ENCODE results near the gene PRDX5. TPM values are rescaled to one million over a fixed set of nuclear protein-coding genes. Genes with fewer than 3 reads are reported as not detected.

The PRDX5 gene
- total RNA-seq, 1 experiment from 2014 or later = 232 TPM

- H3K27ac ChIP-seq = no peak overlapping the region
- no peaks in the 10 kb centered on the region for H3K36me3 ChIP-seq
- peaks cover 18% of the 10 kb centered on the region for H3K4me1 ChIP-seq (replicated peaks)
- H3K4me3 ChIP-seq = no peak overlapping the region
- DNase-seq (ENCODE audit: low read depth in 1 of 2, low spot score in 2 of 2) = peak; percentile 84 to 95
- no peaks in the 10 kb centered on the region for H3K9me3 ChIP-seq (replicated peaks)
- no peaks in the 10 kb centered on the region for H3K27me3 ChIP-seq (replicated peaks)
Measured at GRCh38 chr11:64334764-64335735, 17.1 kb downstream of the PRDX5 start.

GRCh38 chr11:64337538-64338249 lies 19.8 kb downstream of the PRDX5 start:
- H3K4me1 ChIP-seq (replicated peaks) = peaks cover 15% of the 10 kb centered on the region
- no peak overlapping the region for H3K4me3 ChIP-seq
- DNase-seq (ENCODE audit: low read depth in 1 of 2, low spot score in 2 of 2) = no peak
- H3K36me3 ChIP-seq = no peaks in the 10 kb centered on the region
- H3K9me3 ChIP-seq (replicated peaks) = 0 out of 2 replicates have a peak, but pooled peaks cover 4% of the 10 kb centered on the region
- no peak overlapping the region for H3K27ac ChIP-seq
- no peaks in the 10 kb centered on the region for H3K27me3 ChIP-seq (replicated peaks)

- H3K4me3 ChIP-seq = no peak overlapping the region
- H3K27ac ChIP-seq = no peak overlapping the region
- H3K9me3 ChIP-seq (replicated peaks) = 0 out of 2 replicates have a peak, but pooled peaks cover 4% of the 10 kb centered on the region
- H3K36me3 ChIP-seq = no peaks in the 10 kb centered on the region
- no peaks in the 10 kb centered on the region for H3K27me3 ChIP-seq (replicated peaks)
- no peak for DNase-seq (ENCODE audit: low read depth in 1 of 2, low spot score in 2 of 2)
- peaks cover 15% of the 10 kb centered on the region for H3K4me1 ChIP-seq (replicated peaks)
Measured at GRCh38 chr11:64338716-64339115, 20.8 kb downstream of the PRDX5 start.

- no peak overlapping the region for H3K27ac ChIP-seq
- H3K4me3 ChIP-seq = no peak overlapping the region
- H3K27me3 ChIP-seq (replicated peaks) = no peaks in the 10 kb centered on the region
- no peak for DNase-seq (ENCODE audit: low read depth in 1 of 2, low spot score in 2 of 2)
- H3K36me3 ChIP-seq = no peaks in the 10 kb centered on the region
- peaks cover 15% of the 10 kb centered on the region for H3K4me1 ChIP-seq (replicated peaks)
- 0 out of 2 replicates have a peak, but pooled peaks cover 4% of the 10 kb centered on the region for H3K9me3 ChIP-seq (replicated peaks)
Measured at GRCh38 chr11:64339286-64339685, 21.4 kb downstream of the PRDX5 start.

GRCh38 chr11:64339754-64340408 lies 22.0 kb downstream of the PRDX5 start, which contains the start of gene CCDC88B:
TSS of gene CCDC88B (plus strand) at chr11:64340204. CDS start at chr11:64340267, 63 bp downstream.
- Histone ChIP-seq H3K9me3 (replicated peaks) (0 out of 2 replicates have a peak, but pooled peaks cover 4% of the 10 kb centered on the region), H3K36me3 (no peaks in the 10 kb centered on the region), H3K27me3 (replicated peaks) (no peaks in the 10 kb centered on the region), H3K4me3 (no peak within 1 kb of the TSS), H3K4me1 (replicated peaks) (peaks cover 9% of the 10 kb centered on the region), H3K27ac (no peak within 1 kb of the TSS)
- no peak for DNase-seq (ENCODE audit: low read depth in 1 of 2, low spot score in 2 of 2)

GRCh38 chr11:64340671-64341335 lies 22.9 kb downstream of the PRDX5 start:
- no peaks in the 10 kb centered on the region for H3K27me3 ChIP-seq (replicated peaks)
- peaks cover 6% of the 10 kb centered on the region for H3K4me1 ChIP-seq (replicated peaks)
- H3K27ac ChIP-seq = no peak overlapping the region
- H3K9me3 ChIP-seq (replicated peaks) = 0 out of 2 replicates have a peak, but pooled peaks cover 4% of the 10 kb centered on the region
- peak in 1 of 2 experiments; percentile 65 for DNase-seq (ENCODE audit: low read depth in 1 of 2, low spot score in 2 of 2)
- no peak overlapping the region for H3K4me3 ChIP-seq
- no peaks in the 10 kb centered on the region for H3K36me3 ChIP-seq

- H3K4me1 ChIP-seq (replicated peaks) = peaks cover 6% of the 10 kb centered on the region
- H3K9me3 ChIP-seq (replicated peaks) = 0 out of 2 replicates have a peak, but pooled peaks cover 4% of the 10 kb centered on the region
- no peaks in the 10 kb centered on the region for H3K36me3 ChIP-seq
- H3K27ac ChIP-seq = no peak overlapping the region
- no peaks in the 10 kb centered on the region for H3K27me3 ChIP-seq (replicated peaks)
- no peak for DNase-seq (ENCODE audit: low read depth in 1 of 2, low spot score in 2 of 2)
- H3K4me3 ChIP-seq = no peak overlapping the region
Measured at GRCh38 chr11:64341429-64341828, 23.5 kb downstream of the PRDX5 start.

- Histone ChIP-seq H3K27me3 (replicated peaks) (no peaks in the 10 kb centered on the region), H3K9me3 (replicated peaks) (0 out of 2 replicates have a peak, but pooled peaks cover 4% of the 10 kb centered on the region), H3K4me3 (peak overlapping the region; percentile 14), H3K4me1 (replicated peaks) (peaks cover 6% of the 10 kb centered on the region), H3K27ac (no peak overlapping the region), H3K36me3 (no peaks in the 10 kb centered on the region)
- DNase-seq (ENCODE audit: low read depth in 1 of 2, low spot score in 2 of 2) = peak; percentile 64 to 94
Measured at GRCh38 chr11:64341851-64342791, 24.2 kb downstream of the PRDX5 start.

- no peak overlapping the region for H3K27ac ChIP-seq
- no peaks in the 10 kb centered on the region for H3K27me3 ChIP-seq (replicated peaks)
- H3K36me3 ChIP-seq = no peaks in the 10 kb centered on the region
- 0 out of 2 replicates have a peak, but pooled peaks cover 4% of the 10 kb centered on the region for H3K9me3 ChIP-seq (replicated peaks)
- no peak for DNase-seq (ENCODE audit: low read depth in 1 of 2, low spot score in 2 of 2)
- no peak overlapping the region for H3K4me3 ChIP-seq
- H3K4me1 ChIP-seq (replicated peaks) = peaks cover 6% of the 10 kb centered on the region
Measured at GRCh38 chr11:64342869-64343745, 25.2 kb downstream of the PRDX5 start.

GRCh38 chr11:64343767-64344559 lies 26.0 kb downstream of the PRDX5 start:
- no peak overlapping the region for H3K4me3 ChIP-seq
- peaks cover 6% of the 10 kb centered on the region for H3K4me1 ChIP-seq (replicated peaks)
- DNase-seq (ENCODE audit: low read depth in 1 of 2, low spot score in 2 of 2) = no peak
- H3K9me3 ChIP-seq (replicated peaks) = 0 out of 2 replicates have a peak, but pooled peaks cover 4% of the 10 kb centered on the region
- H3K27ac ChIP-seq = no peak overlapping the region
- no peaks in the 10 kb centered on the region for H3K36me3 ChIP-seq
- no peaks in the 10 kb centered on the region for H3K27me3 ChIP-seq (replicated peaks)

GRCh38 chr11:64344787-64345186 lies 26.9 kb downstream of the PRDX5 start:
- Histone ChIP-seq H3K4me1 (replicated peaks) (peaks cover 6% of the 10 kb centered on the region), H3K27ac (no peak overlapping the region), H3K9me3 (replicated peaks) (0 out of 2 replicates have a peak, but pooled peaks cover 4% of the 10 kb centered on the region), H3K36me3 (no peaks in the 10 kb centered on the region), H3K27me3 (replicated peaks) (no peaks in the 10 kb centered on the region), H3K4me3 (no peak overlapping the region)
- no peak for DNase-seq (ENCODE audit: low read depth in 1 of 2, low spot score in 2 of 2)
